ENCODE measurements around the gene TUBA8.

GRCh38 chr22:18111759-18112330 is 1.2 kb downstream of the TUBA8 start:
- TF ChIP-seq EZH2 (IDR thresholded peaks at IDR 0.05; ENCODE audit: insufficient read depth, poor library complexity, severe bottlenecking) (no peak), EZH2phosphoT487 (IDR thresholded peaks at IDR 0.05; ENCODE audit: insufficient read depth, low read depth) (no peak)

Data from GM23248 (cell line).